Activated naive CD8-positive, alpha-beta T cell treated with anti-CD3 and anti-CD28 coated beads, Interleukin-2, amount 50 U/mL, for 24 hours (primary cell): Measurements from ENCODE around the gene P2RY6.
A peak's percentile ranks its signal among the peaks of the same experiment; 100 is the strongest.

Experiments
- ATAC-seq: fragments of 150-1000 bp; cut with Tn5 transposase; one replicate; pipeline ENCODE4 v1.10.0; 2021
- DNase-seq: peaks from one replicate; pipeline ENCODE4 v3.0.0; 2021
- H3K27ac Mint-ChIP-seq: one replicate; pipeline ENCODE4 v1.8.0; 2021; ENCODE audit warnings: mild to moderate bottlenecking, mixed read lengths
- H3K27me3 Mint-ChIP-seq: one replicate; pipeline ENCODE4 v1.8.0; 2021; ENCODE audit warnings: mixed read lengths
- H3K36me3 Mint-ChIP-seq: one replicate; pipeline ENCODE4 v1.8.0; 2021; ENCODE audit warnings: low read depth, mixed read lengths
- H3K4me1 Mint-ChIP-seq: one replicate; pipeline ENCODE4 v1.8.0; 2021; ENCODE audit warnings: mixed read lengths
- H3K4me3 Mint-ChIP-seq: one replicate; pipeline ENCODE4 v1.8.0; 2021; ENCODE audit warnings: mild to moderate bottlenecking, moderate library complexity, mixed read lengths
- H3K9me3 Mint-ChIP-seq: one replicate; pipeline ENCODE4 v1.8.0; 2021; ENCODE audit warnings: mixed read lengths

P2RY6 gene

GRCh38 chr11:73330569-73331093 lies 58.5 kb downstream of the P2RY6 start:
- no peak for DNase-seq
- H3K4me3 Mint-ChIP-seq: no peak overlapping the region
- no peaks in the 10 kb centered on the region for H3K36me3 Mint-ChIP-seq
- no peak for ATAC-seq
- peaks cover 3% of the 10 kb centered on the region for H3K4me1 Mint-ChIP-seq
- H3K27me3 Mint-ChIP-seq: no peaks in the 10 kb centered on the region
- H3K27ac Mint-ChIP-seq: no peak overlapping the region
- H3K9me3 Mint-ChIP-seq: no peaks in the 10 kb centered on the region

- H3K27me3 Mint-ChIP-seq: no peaks in the 10 kb centered on the region
- no peaks in the 10 kb centered on the region for H3K36me3 Mint-ChIP-seq
- ATAC-seq (no peak), DNase-seq (no peak)
- no peak overlapping the region for H3K4me3 Mint-ChIP-seq
- no peaks in the 10 kb centered on the region for H3K9me3 Mint-ChIP-seq
- peaks cover 3% of the 10 kb centered on the region for H3K4me1 Mint-ChIP-seq
- H3K27ac Mint-ChIP-seq: no peak overlapping the region
These were observed 59.2 kb downstream of the P2RY6 start for GRCh38 chr11:73331138-73331916.

- Mint-ChIP-seq H3K36me3 (no peaks in the 10 kb centered on the region), H3K27ac (no peak overlapping the region), H3K27me3 (no peaks in the 10 kb centered on the region), H3K4me1 (peaks cover 3% of the 10 kb centered on the region), H3K9me3 (no peaks in the 10 kb centered on the region), H3K4me3 (no peak overlapping the region)
- DNase-seq (no peak), ATAC-seq (no peak)
These were observed 61.0 kb downstream of the P2RY6 start for GRCh38 chr11:73333173-73333572.

- Mint-ChIP-seq H3K36me3 (no peaks in the 10 kb centered on the region), H3K27ac (no peak overlapping the region), H3K27me3 (no peaks in the 10 kb centered on the region), H3K9me3 (no peaks in the 10 kb centered on the region), H3K4me3 (no peak overlapping the region), H3K4me1 (peaks cover 3% of the 10 kb centered on the region)
- ATAC-seq (no peak), DNase-seq (no peak)
These were observed 61.7 kb downstream of the P2RY6 start for GRCh38 chr11:73333640-73334383.

GRCh38 chr11:73334384-73335203 lies 62.5 kb downstream of the P2RY6 start:
- Mint-ChIP-seq H3K36me3 (no peaks in the 10 kb centered on the region), H3K9me3 (no peaks in the 10 kb centered on the region), H3K4me3 (no peak overlapping the region), H3K27me3 (no peaks in the 10 kb centered on the region), H3K4me1 (peaks cover 3% of the 10 kb centered on the region), H3K27ac (no peak overlapping the region)
- DNase-seq: no peak
- no peak for ATAC-seq

GRCh38 chr11:73335204-73335923 lies 63.2 kb downstream of the P2RY6 start:
- Mint-ChIP-seq H3K27ac (no peak overlapping the region), H3K4me3 (no peak overlapping the region), H3K36me3 (no peaks in the 10 kb centered on the region), H3K27me3 (no peaks in the 10 kb centered on the region), H3K9me3 (no peaks in the 10 kb centered on the region), H3K4me1 (peaks cover 3% of the 10 kb centered on the region)
- no peak for ATAC-seq
- DNase-seq: peak; percentile 86

- Mint-ChIP-seq H3K4me1 (peaks cover 3% of the 10 kb centered on the region), H3K27ac (no peak overlapping the region), H3K36me3 (no peaks in the 10 kb centered on the region), H3K27me3 (no peaks in the 10 kb centered on the region), H3K4me3 (no peak overlapping the region), H3K9me3 (no peaks in the 10 kb centered on the region)
- DNase-seq: no peak
- ATAC-seq: no peak
These were observed 65.7 kb downstream of the P2RY6 start for GRCh38 chr11:73337846-73338245.

GRCh38 chr11:73338279-73338678 lies 66.1 kb downstream of the P2RY6 start:
- Mint-ChIP-seq H3K4me3 (no peak overlapping the region), H3K27me3 (no peaks in the 10 kb centered on the region), H3K27ac (no peak overlapping the region), H3K9me3 (no peaks in the 10 kb centered on the region), H3K36me3 (no peaks in the 10 kb centered on the region), H3K4me1 (peaks cover 3% of the 10 kb centered on the region)
- DNase-seq: no peak
- no peak for ATAC-seq

- no peaks in the 10 kb centered on the region for H3K36me3 Mint-ChIP-seq
- no peaks in the 10 kb centered on the region for H3K27me3 Mint-ChIP-seq
These were observed 68.0 kb downstream of the P2RY6 start for GRCh38 chr11:73340164-73340563.

GRCh38 chr11:73342633-73343032 lies 70.5 kb downstream of the P2RY6 start:
- Mint-ChIP-seq H3K4me3 (no peak overlapping the region), H3K9me3 (no peaks in the 10 kb centered on the region), H3K27me3 (no peaks in the 10 kb centered on the region), H3K4me1 (no peaks in the 10 kb centered on the region), H3K27ac (no peak overlapping the region), H3K36me3 (no peaks in the 10 kb centered on the region)
- no peak for DNase-seq
- ATAC-seq: no peak

More at GRCh38 chr11:73340164-73340563, 68.0 kb downstream of the P2RY6 start:
- Mint-ChIP-seq H3K4me3 (no peak overlapping the region), H3K27ac (no peak overlapping the region), H3K4me1 (peaks cover 3% of the 10 kb centered on the region), H3K9me3 (no peaks in the 10 kb centered on the region)
- no peak for DNase-seq
- no peak for ATAC-seq

- no peak for DNase-seq
- Mint-ChIP-seq H3K36me3 (no peaks in the 10 kb centered on the region), H3K27me3 (peaks cover under 1% of the 10 kb centered on the region), H3K4me1 (no peaks in the 10 kb centered on the region), H3K27ac (no peak overlapping the region), H3K9me3 (no peaks in the 10 kb centered on the region), H3K4me3 (no peak overlapping the region)
- ATAC-seq: no peak
These were observed 71.1 kb downstream of the P2RY6 start for GRCh38 chr11:73343076-73343873.

GRCh38 chr11:73344191-73344607 lies 72.1 kb downstream of the P2RY6 start:
- H3K4me3 Mint-ChIP-seq: no peak overlapping the region
- H3K27me3 Mint-ChIP-seq: peaks cover 2% of the 10 kb centered on the region
- no peak for ATAC-seq
- no peaks in the 10 kb centered on the region for H3K4me1 Mint-ChIP-seq
- no peak overlapping the region for H3K27ac Mint-ChIP-seq
- no peak for DNase-seq
- H3K9me3 Mint-ChIP-seq: no peaks in the 10 kb centered on the region
- H3K36me3 Mint-ChIP-seq: no peaks in the 10 kb centered on the region

- no peak for ATAC-seq
These were observed 73.5 kb downstream of the P2RY6 start for GRCh38 chr11:73345481-73346160.

More at GRCh38 chr11:73345481-73346160, 73.5 kb downstream of the P2RY6 start:
- no peak for DNase-seq
- Mint-ChIP-seq H3K9me3 (no peaks in the 10 kb centered on the region), H3K36me3 (no peaks in the 10 kb centered on the region), H3K4me1 (no peaks in the 10 kb centered on the region), H3K4me3 (no peak overlapping the region), H3K27ac (no peak overlapping the region), H3K27me3 (peaks cover 2% of the 10 kb centered on the region)
